Placental epithelial cell (primary cell): Measurements from ENCODE around the gene RBFOX1. TPM values are rescaled to one million over a fixed set of nuclear protein-coding genes. Genes with fewer than 3 reads are reported as not detected.

Experiments
- small RNA-seq: library from RNA; depleted of rRNA; stranded (forward); fragments of <200 nt; gene quantifications from one replicate; pipeline ENCODE3, GENCODE V24; 2012
- total RNA-seq: library from RNA; depleted of rRNA; stranded (reverse); fragments of >200 nt; gene quantifications from 2 replicates; pipeline ENCODE4 v1.2.3, GENCODE V29; 2012

The RBFOX1 gene
- total RNA-seq: not detected in 2 replicates

GRCh38 chr16:7332611-7333010 is at the start of gene RBFOX1:
TSS of gene RBFOX1 (plus strand) at chr16:7332845.

Small RNAs within 50 kb of the gene (small RNA-seq; reads per million reads assigned to genes)
- gene RF00537 (not detected), gene RF00561 (0.12 reads per million)
